ENCODE measurements around the gene GPAT3.

DNA sequence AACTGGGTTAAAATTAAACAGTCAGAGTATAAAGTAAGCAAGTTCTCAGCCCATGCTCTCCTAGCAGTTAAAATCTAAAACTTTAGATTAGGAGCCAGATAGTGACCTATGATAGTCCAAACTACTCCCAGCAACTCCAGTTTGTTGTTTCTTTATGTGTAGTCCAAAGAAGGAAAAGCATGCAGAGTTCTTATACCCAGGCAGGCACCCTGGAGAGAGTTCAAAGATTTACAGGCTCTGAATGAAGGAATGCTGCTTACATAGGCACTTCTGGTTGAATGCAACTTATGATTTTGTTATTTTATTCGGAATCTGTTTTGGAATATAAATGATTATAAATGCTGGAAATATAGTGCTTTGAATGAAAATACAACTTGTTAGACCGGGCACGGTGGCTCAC is 67.2 kb downstream of the GPAT3 start:
- TF ChIP-seq CTCF (conservative IDR thresholded peaks at IDR 0.05; ENCODE audit: low read length) (no peak), EZH2phosphoT487 (IDR thresholded peaks at IDR 0.05; ENCODE audit: borderline replicate concordance) (no peak)
